HepG2 (cell line): ENCODE measurements around the gene TNFRSF11A.

Experiments
- CREB1 ChIP-seq, 2 experiments: fragments of 450-650 bp in 1 of 2; IDR thresholded peaks; 2 replicates each; pipeline ENCODE4 v1.6.1; 2016 to 2017; ENCODE audit warnings: control low read depth in 1 of 2, mild to moderate bottlenecking in 1 of 2, missing compliant biosample characterization in 1 of 2, missing genetic modification characterization in 1 of 2
- CTCF ChIP-seq: sonication (generic); formaldehyde crosslinking; IDR thresholded peaks from 2 replicates; pipeline ENCODE4 v1.5.0; 2020; ENCODE audit warnings: mild to moderate bottlenecking, missing genetic modification reagents, moderate library complexity
- EP300 ChIP-seq, 3 experiments: sonication (generic) in 1 of 3; formaldehyde crosslinking in 1 of 3; IDR thresholded peaks; 2 replicates each; pipeline versions ENCODE4 v1.5.1 to v1.6.1; 2011 to 2020; ENCODE audit warnings: low read depth in 2 of 3, low read length in 2 of 3, borderline replicate concordance in 1 of 3, improper control_type of control experiment in 1 of 3, mild to moderate bottlenecking in 1 of 3, missing genetic modification reagents in 1 of 3, moderate library complexity in 1 of 3
- HNRNPUL1 ChIP-seq: fragments of 200-400 bp; formaldehyde crosslinking; IDR thresholded peaks from 2 replicates; pipeline ENCODE4 v1.6.1; 2017; ENCODE audit warnings: low read depth, mild to moderate bottlenecking, low read length, moderate library complexity
- MAFK ChIP-seq, 2 experiments: IDR thresholded peaks in 1 of 2; conservative IDR thresholded peaks in 1 of 2; 2 replicates each; pipeline ENCODE4 v1.6.1; 2011; ENCODE audit warnings: improper control_type of control experiment in 2 of 2, low read length in 2 of 2
- MIER2 ChIP-seq: IDR thresholded peaks from 2 replicates; pipeline ENCODE4 v1.6.1; 2016; ENCODE audit warnings: missing biosample characterization, missing genetic modification reagents
- MLLT10 ChIP-seq: sonication (generic); formaldehyde crosslinking; IDR thresholded peaks from 2 replicates; pipeline ENCODE4 v1.4.0; 2020; ENCODE audit warnings: missing genetic modification reagents
- SP4 ChIP-seq: sonication (generic); formaldehyde crosslinking; IDR thresholded peaks from 2 replicates; pipeline ENCODE4 v1.8.1; 2023; ENCODE audit warnings: mild to moderate bottlenecking, missing genetic modification reagents
- TCF7L2 ChIP-seq: IDR thresholded peaks from 2 replicates; pipeline ENCODE4 v1.6.1; 2011; ENCODE audit warnings: mild to moderate bottlenecking, low read depth, low read length, moderate library complexity
- ZBTB43 ChIP-seq: sonication (generic); formaldehyde crosslinking; conservative IDR thresholded peaks from 2 replicates; pipeline ENCODE4 v1.4.0; 2020; ENCODE audit warnings: missing genetic modification reagents
- ZNF282 ChIP-seq: fragments of 450-650 bp; IDR thresholded peaks from 2 replicates; pipeline ENCODE4 v1.6.1; 2018; ENCODE audit not compliant: partially characterized antibody
- TF ChIP-seq, protein P1 (sequence below): sonication (generic); formaldehyde crosslinking; IDR thresholded peaks from 2 replicates; pipeline ENCODE4 v1.8.1; 2022; ENCODE audit warnings: mild to moderate bottlenecking, missing genetic modification reagents

- TF ChIP-seq ZBTB43, result no peak
- no peak for TF ChIP-seq MLLT10
- TF ChIP-seq, protein P1, sequence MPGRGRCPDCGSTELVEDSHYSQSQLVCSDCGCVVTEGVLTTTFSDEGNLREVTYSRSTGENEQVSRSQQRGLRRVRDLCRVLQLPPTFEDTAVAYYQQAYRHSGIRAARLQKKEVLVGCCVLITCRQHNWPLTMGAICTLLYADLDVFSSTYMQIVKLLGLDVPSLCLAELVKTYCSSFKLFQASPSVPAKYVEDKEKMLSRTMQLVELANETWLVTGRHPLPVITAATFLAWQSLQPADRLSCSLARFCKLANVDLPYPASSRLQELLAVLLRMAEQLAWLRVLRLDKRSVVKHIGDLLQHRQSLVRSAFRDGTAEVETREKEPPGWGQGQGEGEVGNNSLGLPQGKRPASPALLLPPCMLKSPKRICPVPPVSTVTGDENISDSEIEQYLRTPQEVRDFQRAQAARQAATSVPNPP (CRISPR knock-in tag), result no peak
- TF ChIP-seq CREB1 (IDR thresholded peaks at IDR 0.05), result no peak
- no peak for TF ChIP-seq CREB1 (CRISPR knock-in tag; IDR thresholded peaks at IDR 0.05)
- no peak for TF ChIP-seq SP4 (CRISPR knock-in tag)
- TF ChIP-seq HNRNPUL1, result no peak
- no peak for TF ChIP-seq ZNF282
- TF ChIP-seq MAFK (conservative IDR thresholded peaks at IDR 0.05 in 1 of 2, IDR thresholded peaks at IDR 0.05 in 1 of 2; ENCODE audit: low read length in 2 of 2), result no peak
- TF ChIP-seq MIER2, result no peak
- no peak for TF ChIP-seq CTCF (CRISPR knock-in tag)
- TF ChIP-seq EP300 (IDR thresholded peaks at IDR 0.05; ENCODE audit: low read depth in 2 of 2, low read length in 2 of 2), result no peak
- TF ChIP-seq EP300 (CRISPR knock-in tag; IDR thresholded peaks at IDR 0.05; ENCODE audit: borderline replicate concordance), result no peak
- TF ChIP-seq TCF7L2, result no peak
Measured at GRCh38 chr18:62371436-62371835, 46.3 kb downstream of the TNFRSF11A start.
